BJ (cell line): ENCODE data around the gene OR8D1. TPM values are rescaled to one million over a fixed set of nuclear protein-coding genes. Genes with fewer than 3 reads are reported as not detected.

Experiments used
- CTCF ChIA-PET: fragments of 350-600 bp; formaldehyde crosslinking; extraction: SDS; loops from one replicate; lab custom pipeline; 2021; ENCODE audit warnings: antibody characterized with exemption, inconsistent platforms; lab: Yijun Ruan, JAX
- POLR2A ChIA-PET: fragments of 300-600 bp; sonication (Branson Sonifier 250); formaldehyde crosslinking; extraction: SDS; loops from one replicate; lab custom pipeline; 2021; ENCODE audit warnings: antibody characterized with exemption; lab: Charles Lee
- DNase-seq: peaks from one replicate; pipeline ENCODE4 v3.0.0-alpha.2; 2011; ENCODE audit warnings: low read depth
- H3K27me3 ChIP-seq: 2 replicates; pipeline ENCODE4 v1.6.0; 2011; ENCODE audit warnings: low read length; ENCODE audit not compliant: control insufficient read depth, insufficient read depth
- H3K36me3 ChIP-seq: 2 replicates; pipeline ENCODE4 v1.5.1; 2011; ENCODE audit warnings: low read length; ENCODE audit not compliant: control insufficient read depth, insufficient read depth
- H3K4me3 ChIP-seq: 2 replicates; pipeline ENCODE4 v1.5.1; 2011; ENCODE audit warnings: low read depth, mild to moderate bottlenecking, control low read depth, low read length
- CTCF ChIP-seq: IDR thresholded peaks from 2 replicates; pipeline ENCODE4 v1.5.1; 2011; ENCODE audit warnings: low read depth, mild to moderate bottlenecking, control low read depth, inconsistent platforms, low read length, moderate library complexity; ENCODE audit not compliant: insufficient read depth
- polyA plus RNA-seq: library from polyadenylated mRNA; depleted of rRNA; stranded (reverse); fragments of >200 nt; gene quantifications from 2 replicates; pipeline ENCODE4 v1.2.3, GENCODE V29; 2011

OR8D1 gene
- polyA plus RNA-seq, 1 experiment: not detected

- no peak for DNase-seq
- ChIA-PET CTCF (no interaction called here), POLR2A (no interaction called here)
- no peak overlapping the region for H3K4me3 ChIP-seq
- no peaks in the 10 kb centered on the region for H3K27me3 ChIP-seq
- no peak for TF ChIP-seq CTCF
- no peaks in the 10 kb centered on the region for H3K36me3 ChIP-seq
These were observed 3.0 kb downstream of the OR8D1 start for GRCh38 chr11:124310721-124311120.

GRCh38 chr11:124307093-124307492 is 6.7 kb downstream of the OR8D1 start:
- POLR2A ChIA-PET: no interaction called here
- no peak for TF ChIP-seq CTCF
- CTCF ChIA-PET: no interaction called here
- no peak for DNase-seq
- H3K4me3 ChIP-seq: no peak overlapping the region
- no peaks in the 10 kb centered on the region for H3K36me3 ChIP-seq
- no peaks in the 10 kb centered on the region for H3K27me3 ChIP-seq

DNA sequence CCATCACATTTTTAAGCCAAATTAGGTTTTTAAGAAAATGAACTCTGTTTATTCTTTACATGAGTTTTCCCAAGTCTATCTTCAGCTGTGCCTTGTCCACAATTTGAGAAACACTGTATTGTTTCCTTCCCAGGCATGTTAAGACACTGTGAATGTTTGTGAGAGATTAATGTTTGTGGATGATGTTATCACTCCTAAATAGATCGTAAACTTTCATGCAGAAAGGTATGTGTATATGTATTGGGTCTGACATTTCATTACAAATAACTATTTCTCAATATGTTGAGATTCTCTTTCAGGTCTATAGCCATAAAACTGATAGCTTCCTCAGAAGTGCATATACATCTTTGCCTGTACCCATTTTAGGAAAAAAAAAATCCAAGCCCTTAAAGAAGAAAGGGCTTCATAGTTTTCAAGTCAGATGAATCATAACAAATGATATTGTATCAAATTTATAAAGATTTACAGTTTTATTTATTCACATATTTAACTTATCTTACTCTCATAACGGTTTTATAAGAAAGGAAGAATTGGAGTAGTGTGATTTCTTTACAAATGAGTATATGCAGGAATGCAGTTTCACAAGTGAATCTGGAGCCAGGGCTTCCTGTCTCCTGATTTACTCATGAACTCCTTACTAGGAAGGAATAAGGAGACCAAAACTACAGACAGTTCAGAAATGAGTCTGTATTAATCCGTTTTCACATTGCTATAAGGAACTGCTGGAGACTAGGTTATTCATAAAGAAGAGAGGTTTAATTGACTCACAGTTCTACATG is 11.2 kb downstream of the OR8D1 start:
- Histone ChIP-seq H3K36me3 (no peaks in the 10 kb centered on the region), H3K4me3 (no peak overlapping the region), H3K27me3 (no peaks in the 10 kb centered on the region)
- ChIA-PET CTCF (no interaction called here), POLR2A (interaction anchor here (0.6 kb wide), 1 partner anchor 1171 kb away, joined by 4 read pairs; no protein-coding TSS in a partner anchor)
- no peak for TF ChIP-seq CTCF
- no peak for DNase-seq

GRCh38 chr11:124301548-124301947 is 12.2 kb downstream of the OR8D1 start:
- POLR2A ChIA-PET: interaction anchor here (0.6 kb wide), 1 partner anchor 1172 kb away, joined by 4 read pairs; no protein-coding TSS in a partner anchor
- TF ChIP-seq CTCF: no peak
- no peaks in the 10 kb centered on the region for H3K27me3 ChIP-seq
- H3K4me3 ChIP-seq: no peak overlapping the region
- no peaks in the 10 kb centered on the region for H3K36me3 ChIP-seq
- DNase-seq: no peak
- CTCF ChIA-PET: no interaction called here

DNA sequence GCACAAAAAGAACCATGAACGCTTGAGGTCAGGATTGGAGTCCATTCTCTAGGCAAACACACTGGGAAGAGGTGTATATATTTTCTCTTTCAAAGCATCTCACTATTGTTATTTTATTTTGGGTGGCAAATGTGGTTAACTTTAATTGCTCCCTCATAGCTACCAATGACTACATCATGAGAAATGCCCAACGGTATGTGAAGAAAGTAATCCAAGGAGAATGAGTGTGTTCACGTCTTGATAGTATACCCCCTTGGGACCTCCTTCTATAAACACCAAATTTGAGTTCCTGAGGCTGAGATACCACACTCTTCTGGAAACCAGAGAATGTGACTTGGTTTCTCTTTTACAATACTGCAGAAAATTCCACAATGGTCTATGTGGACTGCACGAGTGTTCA is 15.8 kb downstream of the OR8D1 start:
- Histone ChIP-seq H3K36me3 (no peaks in the 10 kb centered on the region), H3K27me3 (no peaks in the 10 kb centered on the region), H3K4me3 (no peak overlapping the region)
- DNase-seq: no peak
- ChIA-PET CTCF (no interaction called here), POLR2A (no interaction called here)
- TF ChIP-seq CTCF: no peak
